GM23338 (cell line): ENCODE data around the gene ACOT11. TPM values are rescaled to one million over a fixed set of nuclear protein-coding genes. Genes with fewer than 3 reads are reported as not detected.

Experiments used
- CREB1 ChIP-seq: fragments of 250-450 bp; sonication (Bioruptor Pico); IDR thresholded peaks from 2 replicates; pipeline ENCODE4 v1.5.0; 2020; ENCODE audit warnings: low read depth, mild to moderate bottlenecking, moderate library complexity
- EZH2phosphoT487 ChIP-seq: fragments of 200-600 bp; sonication (generic); IDR thresholded peaks from one replicate; pipeline ENCODE4 v1.8.1; 2018; ENCODE audit warnings: antibody characterized with exemption; ENCODE audit not compliant: unreplicated experiment
- POLR2AphosphoS5 ChIP-seq: IDR thresholded peaks from 2 replicates; pipeline ENCODE4 v1.6.1; 2016; ENCODE audit warnings: antibody characterized with exemption, low read depth
- STAT1 ChIP-seq: IDR thresholded peaks from one replicate; pipeline ENCODE4 v1.6.1; 2016; ENCODE audit warnings: antibody characterized with exemption; ENCODE audit not compliant: unreplicated experiment
- polyA plus RNA-seq: library from polyadenylated mRNA; unstranded; fragments of >200 nt; fragmentation: Nextera tagmentation; extraction: Ambion mirVana; gene quantifications from 2 replicates; pipeline ENCODE4 v1.2.1, GENCODE V29; 2016
- total RNA-seq: library from RNA; depleted of rRNA; stranded (reverse); fragments of >200 nt; shearing (Covaris generic); gene quantifications from 2 replicates; pipeline ENCODE4 v1.2.3, GENCODE V29; 2014
- TF ChIP-seq, protein P1 (sequence below): fragments of 250-450 bp; sonication (Bioruptor Pico); IDR thresholded peaks from 2 replicates; pipeline ENCODE4 v1.5.0; 2020; ENCODE audit warnings: mild to moderate bottlenecking, moderate library complexity
- TF ChIP-seq, protein P2 (sequence below): IDR thresholded peaks from one replicate; pipeline ENCODE4 v1.6.1; 2018; ENCODE audit warnings: antibody characterized with exemption; ENCODE audit not compliant: unreplicated experiment
- TF ChIP-seq, protein P3 (sequence below), 2 experiments: fragments of 200-600 bp in 1 of 2; sonication (generic) in 1 of 2; conservative IDR thresholded peaks; 2 replicates each; pipeline versions ENCODE4 v1.5.1 to v1.6.1; 2016 to 2017; ENCODE audit warnings: antibody characterized with exemption in 2 of 2, low read depth in 2 of 2, mild to moderate bottlenecking in 2 of 2, moderate library complexity in 1 of 2

The ACOT11 gene
- total and polyA plus RNA-seq, 2 experiments from 2014 or later: 1.6 to 2.7 TPM

DNA sequence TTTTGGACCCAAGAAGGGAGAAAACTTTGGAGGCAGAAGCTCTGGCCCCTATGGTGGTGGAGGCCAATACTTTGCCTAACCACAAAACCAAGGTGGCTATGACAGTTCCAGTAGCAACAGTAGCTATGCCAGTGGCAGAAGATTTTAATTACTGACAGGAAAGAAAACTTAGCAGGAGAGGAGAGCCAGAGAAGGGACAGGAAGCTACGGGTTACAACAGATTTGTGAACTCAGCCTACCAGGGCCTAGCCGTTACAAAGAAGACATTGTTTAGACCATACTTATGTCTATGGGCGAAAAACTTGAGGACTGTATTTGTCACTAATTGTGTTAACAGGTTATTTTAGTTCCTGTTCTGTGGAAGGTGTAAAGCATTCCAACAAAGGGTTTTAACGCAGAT, 10.4 kb upstream of the ACOT11 start (continued):
- TF ChIP-seq, protein P1, sequence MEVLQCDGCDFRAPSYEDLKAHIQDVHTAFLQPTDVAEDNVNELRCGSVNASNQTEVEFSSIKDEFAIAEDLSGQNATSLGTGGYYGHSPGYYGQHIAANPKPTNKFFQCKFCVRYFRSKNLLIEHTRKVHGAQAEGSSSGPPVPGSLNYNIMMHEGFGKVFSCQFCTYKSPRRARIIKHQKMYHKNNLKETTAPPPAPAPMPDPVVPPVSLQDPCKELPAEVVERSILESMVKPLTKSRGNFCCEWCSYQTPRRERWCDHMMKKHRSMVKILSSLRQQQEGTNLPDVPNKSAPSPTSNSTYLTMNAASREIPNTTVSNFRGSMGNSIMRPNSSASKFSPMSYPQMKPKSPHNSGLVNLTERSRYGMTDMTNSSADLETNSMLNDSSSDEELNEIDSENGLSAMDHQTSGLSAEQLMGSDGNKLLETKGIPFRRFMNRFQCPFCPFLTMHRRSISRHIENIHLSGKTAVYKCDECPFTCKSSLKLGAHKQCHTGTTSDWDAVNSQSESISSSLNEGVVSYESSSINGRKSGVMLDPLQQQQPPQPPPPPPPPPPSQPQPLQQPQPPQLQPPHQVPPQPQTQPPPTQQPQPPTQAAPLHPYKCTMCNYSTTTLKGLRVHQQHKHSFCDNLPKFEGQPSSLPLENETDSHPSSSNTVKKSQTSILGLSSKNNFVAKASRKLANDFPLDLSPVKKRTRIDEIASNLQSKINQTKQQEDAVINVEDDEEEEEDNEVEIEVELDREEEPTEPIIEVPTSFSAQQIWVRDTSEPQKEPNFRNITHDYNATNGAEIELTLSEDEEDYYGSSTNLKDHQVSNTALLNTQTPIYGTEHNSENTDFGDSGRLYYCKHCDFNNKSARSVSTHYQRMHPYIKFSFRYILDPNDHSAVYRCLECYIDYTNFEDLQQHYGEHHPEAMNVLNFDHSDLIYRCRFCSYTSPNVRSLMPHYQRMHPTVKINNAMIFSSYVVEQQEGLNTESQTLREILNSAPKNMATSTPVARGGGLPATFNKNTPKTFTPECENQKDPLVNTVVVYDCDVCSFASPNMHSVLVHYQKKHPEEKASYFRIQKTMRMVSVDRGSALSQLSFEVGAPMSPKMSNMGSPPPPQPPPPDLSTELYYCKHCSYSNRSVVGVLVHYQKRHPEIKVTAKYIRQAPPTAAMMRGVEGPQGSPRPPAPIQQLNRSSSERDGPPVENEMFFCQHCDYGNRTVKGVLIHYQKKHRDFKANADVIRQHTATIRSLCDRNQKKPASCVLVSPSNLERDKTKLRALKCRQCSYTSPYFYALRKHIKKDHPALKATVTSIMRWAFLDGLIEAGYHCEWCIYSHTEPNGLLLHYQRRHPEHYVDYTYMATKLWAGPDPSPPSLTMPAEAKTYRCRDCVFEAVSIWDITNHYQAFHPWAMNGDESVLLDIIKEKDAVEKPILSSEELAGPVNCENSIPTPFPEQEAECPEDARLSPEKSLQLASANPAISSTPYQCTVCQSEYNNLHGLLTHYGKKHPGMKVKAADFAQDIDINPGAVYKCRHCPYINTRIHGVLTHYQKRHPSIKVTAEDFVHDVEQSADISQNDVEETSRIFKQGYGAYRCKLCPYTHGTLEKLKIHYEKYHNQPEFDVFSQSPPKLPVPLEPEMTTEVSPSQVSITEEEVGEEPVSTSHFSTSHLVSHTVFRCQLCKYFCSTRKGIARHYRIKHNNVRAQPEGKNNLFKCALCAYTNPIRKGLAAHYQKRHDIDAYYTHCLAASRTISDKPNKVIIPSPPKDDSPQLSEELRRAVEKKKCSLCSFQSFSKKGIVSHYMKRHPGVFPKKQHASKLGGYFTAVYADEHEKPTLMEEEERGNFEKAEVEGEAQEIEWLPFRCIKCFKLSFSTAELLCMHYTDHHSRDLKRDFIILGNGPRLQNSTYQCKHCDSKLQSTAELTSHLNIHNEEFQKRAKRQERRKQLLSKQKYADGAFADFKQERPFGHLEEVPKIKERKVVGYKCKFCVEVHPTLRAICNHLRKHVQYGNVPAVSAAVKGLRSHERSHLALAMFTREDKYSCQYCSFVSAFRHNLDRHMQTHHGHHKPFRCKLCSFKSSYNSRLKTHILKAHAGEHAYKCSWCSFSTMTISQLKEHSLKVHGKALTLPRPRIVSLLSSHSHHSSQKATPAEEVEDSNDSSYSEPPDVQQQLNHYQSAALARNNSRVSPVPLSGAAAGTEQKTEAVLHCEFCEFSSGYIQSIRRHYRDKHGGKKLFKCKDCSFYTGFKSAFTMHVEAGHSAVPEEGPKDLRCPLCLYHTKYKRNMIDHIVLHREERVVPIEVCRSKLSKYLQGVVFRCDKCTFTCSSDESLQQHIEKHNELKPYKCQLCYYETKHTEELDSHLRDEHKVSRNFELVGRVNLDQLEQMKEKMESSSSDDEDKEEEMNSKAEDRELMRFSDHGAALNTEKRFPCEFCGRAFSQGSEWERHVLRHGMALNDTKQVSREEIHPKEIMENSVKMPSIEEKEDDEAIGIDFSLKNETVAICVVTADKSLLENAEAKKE: no peak
- no peak for TF ChIP-seq EZH2phosphoT487
- no peak for TF ChIP-seq POLR2AphosphoS5
- TF ChIP-seq STAT1: no peak
- TF ChIP-seq, protein P2, sequence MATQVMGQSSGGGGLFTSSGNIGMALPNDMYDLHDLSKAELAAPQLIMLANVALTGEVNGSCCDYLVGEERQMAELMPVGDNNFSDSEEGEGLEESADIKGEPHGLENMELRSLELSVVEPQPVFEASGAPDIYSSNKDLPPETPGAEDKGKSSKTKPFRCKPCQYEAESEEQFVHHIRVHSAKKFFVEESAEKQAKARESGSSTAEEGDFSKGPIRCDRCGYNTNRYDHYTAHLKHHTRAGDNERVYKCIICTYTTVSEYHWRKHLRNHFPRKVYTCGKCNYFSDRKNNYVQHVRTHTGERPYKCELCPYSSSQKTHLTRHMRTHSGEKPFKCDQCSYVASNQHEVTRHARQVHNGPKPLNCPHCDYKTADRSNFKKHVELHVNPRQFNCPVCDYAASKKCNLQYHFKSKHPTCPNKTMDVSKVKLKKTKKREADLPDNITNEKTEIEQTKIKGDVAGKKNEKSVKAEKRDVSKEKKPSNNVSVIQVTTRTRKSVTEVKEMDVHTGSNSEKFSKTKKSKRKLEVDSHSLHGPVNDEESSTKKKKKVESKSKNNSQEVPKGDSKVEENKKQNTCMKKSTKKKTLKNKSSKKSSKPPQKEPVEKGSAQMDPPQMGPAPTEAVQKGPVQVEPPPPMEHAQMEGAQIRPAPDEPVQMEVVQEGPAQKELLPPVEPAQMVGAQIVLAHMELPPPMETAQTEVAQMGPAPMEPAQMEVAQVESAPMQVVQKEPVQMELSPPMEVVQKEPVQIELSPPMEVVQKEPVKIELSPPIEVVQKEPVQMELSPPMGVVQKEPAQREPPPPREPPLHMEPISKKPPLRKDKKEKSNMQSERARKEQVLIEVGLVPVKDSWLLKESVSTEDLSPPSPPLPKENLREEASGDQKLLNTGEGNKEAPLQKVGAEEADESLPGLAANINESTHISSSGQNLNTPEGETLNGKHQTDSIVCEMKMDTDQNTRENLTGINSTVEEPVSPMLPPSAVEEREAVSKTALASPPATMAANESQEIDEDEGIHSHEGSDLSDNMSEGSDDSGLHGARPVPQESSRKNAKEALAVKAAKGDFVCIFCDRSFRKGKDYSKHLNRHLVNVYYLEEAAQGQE: no peak
- TF ChIP-seq, protein P3, sequence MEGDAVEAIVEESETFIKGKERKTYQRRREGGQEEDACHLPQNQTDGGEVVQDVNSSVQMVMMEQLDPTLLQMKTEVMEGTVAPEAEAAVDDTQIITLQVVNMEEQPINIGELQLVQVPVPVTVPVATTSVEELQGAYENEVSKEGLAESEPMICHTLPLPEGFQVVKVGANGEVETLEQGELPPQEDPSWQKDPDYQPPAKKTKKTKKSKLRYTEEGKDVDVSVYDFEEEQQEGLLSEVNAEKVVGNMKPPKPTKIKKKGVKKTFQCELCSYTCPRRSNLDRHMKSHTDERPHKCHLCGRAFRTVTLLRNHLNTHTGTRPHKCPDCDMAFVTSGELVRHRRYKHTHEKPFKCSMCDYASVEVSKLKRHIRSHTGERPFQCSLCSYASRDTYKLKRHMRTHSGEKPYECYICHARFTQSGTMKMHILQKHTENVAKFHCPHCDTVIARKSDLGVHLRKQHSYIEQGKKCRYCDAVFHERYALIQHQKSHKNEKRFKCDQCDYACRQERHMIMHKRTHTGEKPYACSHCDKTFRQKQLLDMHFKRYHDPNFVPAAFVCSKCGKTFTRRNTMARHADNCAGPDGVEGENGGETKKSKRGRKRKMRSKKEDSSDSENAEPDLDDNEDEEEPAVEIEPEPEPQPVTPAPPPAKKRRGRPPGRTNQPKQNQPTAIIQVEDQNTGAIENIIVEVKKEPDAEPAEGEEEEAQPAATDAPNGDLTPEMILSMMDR (conservative IDR thresholded peaks at IDR 0.05; ENCODE audit: low read depth in 2 of 2): no peak
- TF ChIP-seq CREB1 (CRISPR knock-in tag): no peak
